H1 (cell line): ENCODE data around the gene IER3IP1. TPM values are rescaled to one million over a fixed set of nuclear protein-coding genes. Genes with fewer than 3 reads are reported as not detected.

Source experiments
- CTCF ChIA-PET: fragments of 300-600 bp; sonication (Branson Sonifier 250); formaldehyde crosslinking; loops from one replicate; lab custom pipeline; 2021; ENCODE audit not compliant: partially characterized antibody; lab: Charles Lee
- POLR2A ChIA-PET: fragments of 300-600 bp; sonication (Branson Sonifier 250); formaldehyde crosslinking; loops from one replicate; lab custom pipeline; 2021; ENCODE audit warnings: inconsistent platforms; ENCODE audit not compliant: partially characterized antibody; lab: Charles Lee
- DNase-seq, 2 experiments: peaks; one replicate each; pipeline versions ENCODE4 v3.0.0 to v3.0.0-alpha.2; 2010 to 2022; ENCODE audit warnings: low spot score in 2 of 2, low read depth in 1 of 2, mixed read lengths in 1 of 2
- FAIRE-seq: peaks from 2 replicates; lab custom pipeline; 2011; peaks lifted over from hg19 to GRCh38; lab: Jason Lieb, UNC
- H2AFZ ChIP-seq: 2 replicates; pipeline ENCODE4 v1.8.1; 2012; ENCODE audit warnings: low read length, inconsistent platforms
- H2AK5ac ChIP-seq: 2 replicates; pipeline ENCODE4 v1.6.1; 2013; ENCODE audit warnings: low read depth, low read length
- H2BK120ac ChIP-seq: replicated peaks from 2 replicates; pipeline ENCODE3; 2013; ENCODE audit warnings: low read depth, low read length, inconsistent platforms
- H2BK12ac ChIP-seq: 2 replicates; pipeline ENCODE4 v1.6.1; 2013; ENCODE audit warnings: low read depth, low read length
- H2BK15ac ChIP-seq: 2 replicates; pipeline ENCODE4 v1.6.1; 2013; ENCODE audit warnings: low read length
- H2BK20ac ChIP-seq: 2 replicates; pipeline ENCODE4 v1.6.1; 2013; ENCODE audit warnings: low read length
- H2BK5ac ChIP-seq: 2 replicates; pipeline ENCODE4 v1.6.1; 2013; ENCODE audit warnings: low read depth, low read length
- H3K14ac ChIP-seq: 2 replicates; pipeline ENCODE4 v1.6.1; 2013; ENCODE audit warnings: inconsistent platforms; ENCODE audit not compliant: insufficient read length
- H3K18ac ChIP-seq: 2 replicates; pipeline ENCODE4 v1.6.1; 2013; ENCODE audit warnings: low read length; ENCODE audit errors: extremely low read depth
- H3K23ac ChIP-seq: 2 replicates; pipeline ENCODE4 v1.6.1; 2013; ENCODE audit warnings: inconsistent platforms; ENCODE audit not compliant: insufficient read length
- H3K23me2 ChIP-seq: 2 replicates; pipeline ENCODE4 v1.6.1; 2013; ENCODE audit warnings: low read depth, low read length
- H3K27ac ChIP-seq: 2 replicates; pipeline ENCODE4 v1.6.1; 2011; ENCODE audit warnings: low read depth, low read length, inconsistent platforms
- H3K27me3 ChIP-seq, 4 experiments: replicated peaks in 1 of 4; 1 replicate in 1 of 4; 2 replicates in 3 of 4; pipeline versions ENCODE4 v1.6.1 to v1.8.1; 2011 to 2013; ENCODE audit warnings: low read length in 3 of 4, mild to moderate bottlenecking in 3 of 4, inconsistent platforms in 2 of 4, mixed read lengths in 2 of 4, moderate library complexity in 1 of 4; ENCODE audit not compliant: control insufficient read depth in 3 of 4, insufficient read depth in 3 of 4; ENCODE audit errors: extremely low read depth in 1 of 4
- H3K36me3 ChIP-seq, 4 experiments: 2 replicates each; pipeline versions ENCODE4 v1.6.1 to v1.8.1; 2011 to 2013; ENCODE audit warnings: mild to moderate bottlenecking in 4 of 4, low read length in 3 of 4, moderate library complexity in 2 of 4, control low read depth in 1 of 4, inconsistent platforms in 1 of 4; ENCODE audit not compliant: insufficient read depth in 4 of 4, control insufficient read depth in 2 of 4
- H3K4ac ChIP-seq: replicated peaks from 2 replicates; pipeline ENCODE3; 2013; ENCODE audit warnings: low read length, low read depth, mixed read lengths, inconsistent platforms; ENCODE audit not compliant: insufficient read length
- H3K4me1 ChIP-seq, 4 experiments: replicated peaks in 1 of 4; 1 replicate in 1 of 4; 2 replicates in 3 of 4; pipeline versions ENCODE4 v1.6.1 to v1.8.1; 2011 to 2013; ENCODE audit warnings: low read length in 3 of 4, inconsistent platforms in 2 of 4, mixed read lengths in 1 of 4; ENCODE audit not compliant: insufficient read depth in 4 of 4, control insufficient read depth in 3 of 4
- H3K4me2 ChIP-seq, 2 experiments: 2 replicates each; pipeline versions ENCODE4 v1.6.1 to v1.8.1; 2011 to 2013; ENCODE audit warnings: low read depth in 2 of 2, low read length in 2 of 2, control low read depth in 1 of 2, inconsistent platforms in 1 of 2, mild to moderate bottlenecking in 1 of 2; ENCODE audit not compliant: insufficient read depth in 1 of 2
- H3K4me3 ChIP-seq, 4 experiments: fragments of 200-600, 300-600 bp in 1 of 4; sonication (generic), shearing (Covaris generic), sonication (Bioruptor Twin) in 1 of 4; 2 replicates each; pipeline versions ENCODE4 v1.5.1 to v1.8.1; 2011 to 2016; ENCODE audit warnings: low read length in 4 of 4, low read depth in 3 of 4, control low read depth in 2 of 4, inconsistent platforms in 2 of 4, mild to moderate bottlenecking in 2 of 4, mixed read lengths in 1 of 4, moderate library complexity in 1 of 4; ENCODE audit not compliant: insufficient read depth in 2 of 4; ENCODE audit errors: extremely low read depth in 1 of 4
- H3K56ac ChIP-seq: replicated peaks from 2 replicates; pipeline ENCODE3; 2013; ENCODE audit warnings: low read depth, mild to moderate bottlenecking, mixed read lengths, low read length, inconsistent platforms; ENCODE audit not compliant: insufficient read length
- H3K79me1 ChIP-seq: 2 replicates; pipeline ENCODE4 v1.6.1; 2013; ENCODE audit warnings: low read depth, low read length, control low read depth
- H3K79me2 ChIP-seq, 2 experiments: 2 replicates each; pipeline versions ENCODE4 v1.6.1 to v1.8.1; 2012 to 2013; ENCODE audit warnings: low read length in 2 of 2, mild to moderate bottlenecking in 2 of 2, inconsistent platforms in 1 of 2; ENCODE audit not compliant: insufficient read depth in 2 of 2, control insufficient read depth in 1 of 2
- H3K9ac ChIP-seq, 4 experiments: replicated peaks in 1 of 4; 1 replicate in 1 of 4; 2 replicates in 3 of 4; pipeline versions ENCODE4 v1.6.1 to v1.8.1; 2011 to 2013; ENCODE audit warnings: low read depth in 3 of 4, low read length in 3 of 4, control low read depth in 2 of 4, mild to moderate bottlenecking in 2 of 4, moderate library complexity in 2 of 4, inconsistent platforms in 1 of 4; ENCODE audit errors: extremely low read depth in 1 of 4
- H3K9me3 ChIP-seq, 2 experiments: 2 replicates each; pipeline versions ENCODE4 v1.6.1 to v1.8.1; 2012 to 2013; ENCODE audit warnings: mild to moderate bottlenecking in 2 of 2, moderate library complexity in 2 of 2, control low read depth in 1 of 2, inconsistent platforms in 1 of 2, low read depth in 1 of 2, low read length in 1 of 2, mixed read lengths in 1 of 2; ENCODE audit not compliant: insufficient read depth in 2 of 2
- H4K20me1 ChIP-seq, 2 experiments: replicated peaks in 1 of 2; 2 replicates each; pipeline versions ENCODE3 to v1.8.1; 2011 to 2013; ENCODE audit warnings: inconsistent platforms in 2 of 2, low read length in 2 of 2, mild to moderate bottlenecking in 1 of 2; ENCODE audit not compliant: insufficient read depth in 2 of 2, control insufficient read depth in 1 of 2
- H4K5ac ChIP-seq: 2 replicates; pipeline ENCODE4 v1.6.1; 2013; ENCODE audit warnings: low read length, low read depth, mixed read lengths, inconsistent platforms; ENCODE audit not compliant: insufficient read length
- H4K8ac ChIP-seq: 2 replicates; pipeline ENCODE4 v1.8.0; 2013; ENCODE audit warnings: mild to moderate bottlenecking, moderate library complexity, low read length, inconsistent platforms; ENCODE audit not compliant: insufficient read depth; ENCODE audit errors: extremely low read depth
- H4K91ac ChIP-seq: replicated peaks from 2 replicates; pipeline ENCODE3; 2013; ENCODE audit warnings: low read length, mixed read lengths, inconsistent platforms; ENCODE audit not compliant: insufficient read length
- HDAC6 ChIP-seq: IDR thresholded peaks from one replicate; pipeline ENCODE4 v1.7.1; 2012; ENCODE audit warnings: low read depth, mild to moderate bottlenecking, inconsistent platforms, low read length, moderate library complexity
- WGBS, 2 experiments: shearing (Covaris generic) in 1 of 2; methylation state at CpG; one replicate each; pipeline versions ENCODE4 v1.1.6 to v1.1.7; 2013 to 2015; ENCODE audit warnings: low lambda C conversion rate in 2 of 2, mixed read lengths in 2 of 2, inconsistent platforms in 1 of 2, low coverage in 1 of 2, missing lambda C conversion rate in 1 of 2; ENCODE audit not compliant: insufficient replicate concordance in 2 of 2, insufficient coverage in 1 of 2, insufficient read length in 1 of 2; ENCODE audit errors: extremely low coverage in 1 of 2, missing lambda C conversion rate in 1 of 2; 5-methylcytosine and 5-hydroxymethylcytosine counted together
- polyA plus RNA-seq, 7 experiments: library from polyadenylated mRNA; depleted of rRNA in 3 of 7; stranded (reverse) in 5 of 7; unstranded in 2 of 7; fragments of >200 nt in 5 of 7; fragments of 200-250 nt in 2 of 7; gene quantifications; 1 replicate in 5 of 7; 2 replicates in 1 of 7; 4 replicates in 1 of 7; pipeline versions ENCODE4 v1.2.1 to v1.2.3, GENCODE V29; 2011 to 2013; ENCODE audit warnings: missing spikeins in 2 of 7, mixed read lengths in 2 of 7
- total RNA-seq: library from RNA; stranded (reverse); fragmentation: NEBNext Ultra II Directional; extraction: Animal tissue kit (Norgen Biotek cat#: 25700); gene quantifications from 2 replicates; pipeline ENCODE4 v1.2.1, GENCODE V29; 2021

IER3IP1 gene
- total and polyA plus RNA-seq, 2 of the 8 experiments (the other 6 are each of a cell fraction or from before 2014, with no cell fraction given): 6.0 to 8.5 TPM

DNA sequence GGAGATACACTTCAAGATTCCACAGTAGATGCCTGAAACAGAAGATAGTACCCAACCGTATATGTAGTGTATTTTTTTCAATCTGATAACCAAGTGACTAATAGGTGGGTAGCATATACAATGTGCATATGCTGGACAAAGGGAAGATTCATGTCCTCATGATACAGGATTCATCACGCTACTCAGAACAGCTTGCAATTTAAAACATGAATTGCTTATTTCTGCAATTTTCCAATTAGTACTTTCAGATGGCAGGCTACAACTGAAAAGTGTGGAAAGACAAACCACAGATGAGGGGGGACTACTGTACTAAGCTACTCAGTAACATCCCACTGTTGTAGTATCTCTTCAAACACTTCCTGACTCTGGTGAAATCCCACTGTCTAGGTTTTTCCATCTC, 3.7 kb downstream of the IER3IP1 start:
- H4K20me1 ChIP-seq: peaks cover 0 to 7% of the 10 kb centered on the region in 2 experiments

More for the DNA sequence above, 3.7 kb downstream of the IER3IP1 start:
- WGBS, 2 experiments: 88% methylated on average over 2 of the region's 2 CpGs; no CpG with 5 or more reads in 1 of the 2 experiments
- Histone ChIP-seq H2BK12ac (no peak overlapping the region), H2AFZ (no peak overlapping the region), H3K79me2 (peaks cover 0 to 59% of the 10 kb centered on the region in 2 experiments; a peak in 3 of 4 replicates), H2BK15ac (no peak overlapping the region), H2BK20ac (no peak overlapping the region), H3K23ac (no peak overlapping the region), H3K9me3 (no peaks in the 10 kb centered on the region), H3K79me1 (peaks cover 5% of the 10 kb centered on the region), H4K8ac (no peak overlapping the region), H2BK5ac (no peak overlapping the region), H3K4me2 (no peak overlapping the region), H3K4me3 (no peak overlapping the region), H2BK120ac (no peak overlapping the region), H3K18ac (no peak overlapping the region), H3K14ac (no peak overlapping the region), H3K23me2 (no peaks in the 10 kb centered on the region; the same call in 1 of the 2 replicates), H2AK5ac (no peak overlapping the region), H3K4ac (no peak overlapping the region), H4K91ac (no peak overlapping the region), H3K4me1 (peaks cover 3 to 5% (median 4%) of the 10 kb centered on the region in 4 experiments; a peak in 5 of 7 replicates), H3K56ac (no peak overlapping the region), H3K36me3 (peaks cover 0 to 2% (median 0%) of the 10 kb centered on the region in 4 experiments; a peak in 1 of 8 replicates), H4K5ac (no peak overlapping the region), H3K27me3 (no peaks in the 10 kb centered on the region)
- no peak for FAIRE-seq
- POLR2A ChIA-PET: interaction anchor here (1.7 kb wide), 1 partner anchor 11 kb away, joined by 3 read pairs; no protein-coding TSS in a partner anchor
- no peak for TF ChIP-seq HDAC6
- TF ChIP-seq, all 59 proteins: peak for 0
- H3K27ac ChIP-seq: no peak overlapping the region
- CTCF ChIA-PET: interaction anchor here (1.4 kb wide), 1 partner anchor 32 kb away, joined by 8 read pairs; no protein-coding TSS in a partner anchor
- no peak for DNase-seq
- no peak overlapping the region for H3K9ac ChIP-seq
